C4-2B (cell line): ENCODE measurements around the gene LRRC4C.

ENCODE experiments used
- ZFX ChIP-seq: fragments of 450-650 bp; IDR thresholded peaks from 2 replicates; pipeline ENCODE4 v1.6.1; 2017
- TF ChIP-seq, protein P1 (sequence below): fragments of 450-650 bp; conservative IDR thresholded peaks from 2 replicates; pipeline ENCODE4 v1.5.1; 2017; ENCODE audit warnings: mild to moderate bottlenecking

DNA sequence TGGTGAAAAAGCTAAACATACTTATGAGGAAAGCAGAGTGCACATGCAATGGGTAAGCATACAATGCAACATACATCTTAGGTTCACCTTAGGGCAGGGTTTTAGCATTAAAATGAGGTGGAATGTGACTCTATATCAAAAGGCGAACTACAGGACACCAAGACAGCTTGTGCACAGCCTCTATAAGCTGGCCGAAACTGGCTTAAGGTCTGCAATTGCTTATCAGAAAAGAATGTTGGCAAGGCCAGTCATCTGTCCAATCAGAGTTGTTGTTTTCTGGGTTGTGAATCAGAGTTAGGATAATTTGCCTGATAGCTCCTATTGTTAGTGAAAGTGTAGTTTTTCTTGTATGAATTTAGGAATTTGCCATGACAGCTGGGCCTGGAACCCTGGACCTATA, 76.5 kb downstream of the LRRC4C start:
- TF ChIP-seq, protein P1, sequence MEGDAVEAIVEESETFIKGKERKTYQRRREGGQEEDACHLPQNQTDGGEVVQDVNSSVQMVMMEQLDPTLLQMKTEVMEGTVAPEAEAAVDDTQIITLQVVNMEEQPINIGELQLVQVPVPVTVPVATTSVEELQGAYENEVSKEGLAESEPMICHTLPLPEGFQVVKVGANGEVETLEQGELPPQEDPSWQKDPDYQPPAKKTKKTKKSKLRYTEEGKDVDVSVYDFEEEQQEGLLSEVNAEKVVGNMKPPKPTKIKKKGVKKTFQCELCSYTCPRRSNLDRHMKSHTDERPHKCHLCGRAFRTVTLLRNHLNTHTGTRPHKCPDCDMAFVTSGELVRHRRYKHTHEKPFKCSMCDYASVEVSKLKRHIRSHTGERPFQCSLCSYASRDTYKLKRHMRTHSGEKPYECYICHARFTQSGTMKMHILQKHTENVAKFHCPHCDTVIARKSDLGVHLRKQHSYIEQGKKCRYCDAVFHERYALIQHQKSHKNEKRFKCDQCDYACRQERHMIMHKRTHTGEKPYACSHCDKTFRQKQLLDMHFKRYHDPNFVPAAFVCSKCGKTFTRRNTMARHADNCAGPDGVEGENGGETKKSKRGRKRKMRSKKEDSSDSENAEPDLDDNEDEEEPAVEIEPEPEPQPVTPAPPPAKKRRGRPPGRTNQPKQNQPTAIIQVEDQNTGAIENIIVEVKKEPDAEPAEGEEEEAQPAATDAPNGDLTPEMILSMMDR: no peak
- TF ChIP-seq ZFX: no peak
